Lower leg skin (tissue), 3 donors: Measurements from ENCODE around the gene GABBR2.

ENCODE experiments used
- CTCF ChIP-seq, 3 donors: fragments of 450-650 bp; IDR thresholded peaks; one replicate each; pipeline ENCODE4 v1.5.1; 2016; ENCODE audit warnings: antibody characterized with exemption in 3 of 3, mild to moderate bottlenecking in 3 of 3, moderate library complexity in 2 of 3
- POLR2A ChIP-seq, 2 donors: fragments of 450-650 bp; IDR thresholded peaks; one replicate each; pipeline ENCODE4 v1.6.1; 2016 to 2017; ENCODE audit warnings: antibody characterized with exemption in 2 of 2, mild to moderate bottlenecking in 1 of 2, moderate library complexity in 1 of 2

DNA sequence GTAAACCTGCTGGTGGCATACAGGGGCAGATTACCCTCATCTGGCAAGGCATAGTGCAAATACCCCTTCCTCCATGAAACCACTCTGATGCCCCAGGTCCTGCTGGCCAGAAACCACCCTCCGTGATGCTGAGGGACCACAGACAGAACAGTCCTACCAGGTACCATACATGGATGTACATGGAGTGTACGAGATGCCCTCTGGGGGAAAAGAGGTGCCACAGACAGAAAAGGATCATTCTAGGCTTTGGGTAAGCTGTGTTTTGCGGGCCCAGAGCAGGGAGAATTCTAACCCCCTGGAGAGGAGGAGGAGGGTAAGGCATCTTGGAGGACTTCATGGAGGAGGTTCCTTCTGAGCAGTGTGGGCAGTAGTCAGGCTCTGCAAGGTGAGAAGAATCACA lies 68.3 kb downstream of the GABBR2 start:
- TF ChIP-seq CTCF (IDR thresholded peaks at IDR 0.05) (no peak), POLR2A (IDR thresholded peaks at IDR 0.05) (no peak)
